ENCODE measurements around the gene PTBP3. TPM values are rescaled to one million over a fixed set of nuclear protein-coding genes. Genes with fewer than 3 reads are reported as not detected.
"Not testable (repeated sequence)": the region's sequence is repeated elsewhere in the genome, so short reads cannot be mapped to it uniquely, and the experiment has no call there.

PTBP3 gene
- 55.7 and 68.8 TPM in 2 replicates for total RNA-seq (2014; rRNA removed; shearing (Covaris generic))

- DNase-seq (ENCODE audit: low read depth): peak; percentile 89
Observed at GRCh38 chr9:112332977-112333638, at the start of gene PTBP3. TSS of gene PTBP3 (minus strand) at chr9:112333619. CDS start at chr9:112297865, 35,754 bp downstream.

- no peak for DNase-seq (ENCODE audit: low read depth)
Observed at GRCh38 chr9:112382501-112383364, 49.3 kb upstream of the PTBP3 start.

- DNase-seq (ENCODE audit: low read depth): no peak
Observed at GRCh38 chr9:112382066-112382465, 48.6 kb upstream of the PTBP3 start.

GRCh38 chr9:112380825-112381221, 47.4 kb upstream of the PTBP3 start:
- peak; percentile 25 for DNase-seq (ENCODE audit: low read depth)

- peak; percentile 70 for DNase-seq (ENCODE audit: low read depth)
Observed at GRCh38 chr9:112380102-112380824, 46.8 kb upstream of the PTBP3 start, which contains the start of gene HSDL2. TSS of gene HSDL2 (plus strand) at chr9:112380108. CDS start at chr9:112380164, 56 bp downstream.

DNA sequence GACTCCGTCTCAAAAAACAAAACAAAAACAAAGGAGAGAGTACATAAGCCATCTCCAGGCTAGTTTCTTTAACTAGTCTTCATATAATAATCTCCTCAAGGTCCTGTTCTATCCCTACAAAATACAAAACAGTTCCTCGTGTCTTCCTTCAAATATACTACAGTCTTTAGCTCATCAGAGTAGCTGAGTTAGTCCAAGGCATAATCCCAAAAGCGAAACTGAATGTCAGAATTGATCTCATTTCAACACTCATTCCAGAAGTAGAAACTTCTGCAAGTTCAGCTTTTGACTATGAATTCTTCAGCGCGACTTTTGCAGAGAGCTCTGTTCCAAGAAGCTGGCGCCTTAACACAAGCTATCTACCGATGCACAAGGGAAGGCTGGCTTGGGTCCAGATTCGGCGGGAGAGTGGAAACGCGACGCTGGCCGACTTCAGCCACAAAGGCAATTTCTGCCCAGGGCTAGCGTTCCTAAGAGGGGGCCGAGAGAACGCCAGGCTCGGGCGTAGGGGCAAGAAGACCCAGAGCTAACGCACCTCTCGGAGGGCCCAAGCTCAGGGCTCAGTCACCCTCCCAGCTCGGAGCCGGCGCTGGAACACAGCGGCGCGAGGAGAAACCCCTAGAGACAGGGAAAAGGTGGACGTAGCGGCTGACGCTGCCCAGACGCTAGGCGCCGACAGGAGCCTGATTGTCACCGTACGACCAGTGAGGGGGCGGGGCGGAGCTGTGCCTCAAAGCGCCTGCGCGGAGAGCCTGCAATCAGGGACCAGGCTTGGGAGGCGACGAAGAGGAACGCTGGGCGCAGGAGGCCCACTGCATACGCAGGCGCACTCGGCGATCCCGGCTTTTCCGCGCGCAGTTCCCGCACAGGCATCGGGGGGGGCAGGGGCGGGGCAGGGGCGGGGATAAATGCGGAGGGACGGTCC, 46.0 kb upstream of the PTBP3 start:
- DNase-seq (ENCODE audit: low read depth): peak; percentile 100

- DNase-seq (ENCODE audit: low read depth): peak; percentile 45
Observed at GRCh38 chr9:112378328-112379176, 45.1 kb upstream of the PTBP3 start.

- DNase-seq (ENCODE audit: low read depth): no peak
Observed at GRCh38 chr9:112377684-112378327, 44.4 kb upstream of the PTBP3 start.

GRCh38 chr9:112377087-112377486, 43.7 kb upstream of the PTBP3 start:
- DNase-seq (ENCODE audit: low read depth): peak; percentile 16

- DNase-seq (ENCODE audit: low read depth): no peak
Observed at GRCh38 chr9:112375361-112375760, 41.9 kb upstream of the PTBP3 start.

GRCh38 chr9:112374232-112374631, 40.8 kb upstream of the PTBP3 start:
- DNase-seq (ENCODE audit: low read depth): not testable (repeated sequence)

GRCh38 chr9:112373666-112374065, 40.2 kb upstream of the PTBP3 start:
- not testable (repeated sequence) for DNase-seq (ENCODE audit: low read depth)

- no peak for DNase-seq (ENCODE audit: low read depth)
Observed at GRCh38 chr9:112371060-112371459, 37.6 kb upstream of the PTBP3 start.

DNA sequence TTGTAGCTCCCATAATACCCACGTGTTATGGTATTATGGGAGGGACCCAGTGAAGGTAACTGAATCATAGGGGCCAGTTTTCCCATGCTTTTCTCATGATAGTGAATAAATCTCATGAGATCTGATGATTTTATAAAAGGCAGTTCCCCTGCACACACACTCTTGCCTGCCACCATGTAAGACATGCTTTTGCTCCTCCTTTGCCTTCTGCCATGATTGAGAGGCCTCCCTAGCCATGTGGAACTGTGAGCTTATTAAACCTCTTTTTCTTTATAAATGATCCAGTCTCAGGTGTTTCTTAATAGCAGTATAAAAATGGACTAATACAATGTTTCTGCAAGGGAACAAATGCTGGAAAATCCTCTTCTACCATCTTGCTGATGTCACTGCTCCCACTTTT, 36.4 kb upstream of the PTBP3 start:
- no peak for DNase-seq (ENCODE audit: low read depth)

GRCh38 chr9:112367465-112367864, 34.0 kb upstream of the PTBP3 start:
- no peak for DNase-seq (ENCODE audit: low read depth)

DNA sequence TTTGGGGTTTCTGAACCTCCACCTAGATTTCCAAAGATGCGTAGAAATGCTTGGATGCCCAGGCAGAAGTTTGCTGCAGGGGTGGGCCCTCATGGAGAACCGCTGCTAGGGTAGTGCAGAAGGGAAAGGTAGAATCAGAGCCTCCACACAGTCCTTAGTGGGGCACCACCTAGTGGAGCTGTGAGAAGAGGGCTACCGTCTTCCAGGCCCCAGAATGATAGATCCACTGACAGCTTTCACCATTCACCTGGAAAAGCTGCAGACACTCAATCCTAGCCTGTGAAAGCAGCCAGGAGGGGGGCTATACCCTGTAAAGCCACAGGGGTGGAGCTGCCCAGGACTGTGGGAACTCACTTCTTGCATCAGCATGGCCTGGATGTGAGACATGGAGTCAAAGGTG, 33.2 kb upstream of the PTBP3 start:
- DNase-seq (ENCODE audit: low read depth): no peak

GRCh38 chr9:112365257-112365656, 31.8 kb upstream of the PTBP3 start:
- DNase-seq (ENCODE audit: low read depth): not testable (repeated sequence)

DNA sequence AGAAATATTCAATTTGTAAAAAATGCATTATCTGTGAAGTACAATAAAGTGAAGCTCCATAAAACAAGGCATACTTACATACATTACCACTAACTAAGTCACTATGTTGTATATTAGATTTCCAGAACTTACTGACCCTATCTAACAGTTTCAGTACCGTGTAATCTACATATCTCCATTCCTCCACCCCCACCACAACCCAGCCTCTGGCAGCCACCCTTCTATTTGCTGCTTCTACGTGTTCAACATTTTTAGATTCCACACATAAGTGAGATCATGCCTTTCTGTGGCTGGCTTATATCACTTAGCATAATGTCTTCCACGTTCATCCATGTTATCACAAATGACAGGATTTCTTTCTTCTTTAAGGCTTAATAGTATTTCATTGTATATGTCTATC, 31.3 kb upstream of the PTBP3 start:
- no peak for DNase-seq (ENCODE audit: low read depth)

GRCh38 chr9:112361601-112362000, 28.2 kb upstream of the PTBP3 start:
- peak; percentile 35 for DNase-seq (ENCODE audit: low read depth)
